NCI-H2227 (cell line): ENCODE measurements around the gene ASB18.

Experiments
- DNase-seq: peaks from one replicate; lab custom pipeline; 2025; ENCODE audit not compliant: unreplicated experiment; lab: John Stamatoyannopoulos, UW

The ASB18 gene

GRCh38 chr2:236244256-236244655, 19.9 kb downstream of the ASB18 start:
- no peak for DNase-seq

GRCh38 chr2:236242057-236242495, 22.1 kb downstream of the ASB18 start:
- DNase-seq, result no peak

DNA sequence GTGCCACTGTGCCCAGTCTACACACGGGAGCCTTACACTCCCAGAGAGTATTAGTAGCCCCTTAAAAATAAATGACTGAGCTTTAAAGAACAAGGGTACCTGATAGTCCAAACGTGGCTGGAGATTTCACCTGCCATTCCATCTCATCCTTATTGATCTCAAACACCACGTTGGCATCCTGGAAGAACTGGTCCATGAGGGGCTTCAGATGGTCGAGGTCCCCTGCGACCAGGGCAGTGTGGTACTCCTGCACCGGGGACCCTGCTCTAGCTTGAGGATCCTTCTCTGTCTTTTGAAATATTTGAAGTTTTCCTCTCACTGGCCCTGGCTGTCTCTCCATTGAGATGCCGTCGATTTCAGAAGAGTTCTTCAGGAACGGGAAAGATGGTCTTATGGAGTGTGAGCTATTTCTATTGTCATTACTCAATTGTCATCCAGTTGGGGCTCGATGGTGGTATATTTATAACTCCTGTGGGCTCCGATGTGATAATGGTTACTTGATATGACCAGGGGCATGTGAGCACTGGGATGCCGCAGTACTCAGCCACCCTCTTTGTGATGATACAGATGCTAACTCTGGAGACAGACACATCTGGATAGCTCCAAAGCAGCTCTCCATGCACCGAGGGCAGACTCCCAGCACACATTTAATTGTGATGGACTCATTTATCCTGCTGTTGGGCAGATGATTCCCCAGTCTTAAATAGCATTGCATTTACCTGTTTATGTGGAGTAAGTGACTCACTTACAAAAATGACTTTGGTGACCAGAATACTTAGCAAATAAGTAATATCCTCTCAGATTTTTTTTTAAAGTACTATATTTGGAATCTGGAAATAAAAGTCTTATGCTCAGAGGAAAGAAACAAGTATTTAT, 22.8 kb downstream of the ASB18 start:
- no peak for DNase-seq

DNA sequence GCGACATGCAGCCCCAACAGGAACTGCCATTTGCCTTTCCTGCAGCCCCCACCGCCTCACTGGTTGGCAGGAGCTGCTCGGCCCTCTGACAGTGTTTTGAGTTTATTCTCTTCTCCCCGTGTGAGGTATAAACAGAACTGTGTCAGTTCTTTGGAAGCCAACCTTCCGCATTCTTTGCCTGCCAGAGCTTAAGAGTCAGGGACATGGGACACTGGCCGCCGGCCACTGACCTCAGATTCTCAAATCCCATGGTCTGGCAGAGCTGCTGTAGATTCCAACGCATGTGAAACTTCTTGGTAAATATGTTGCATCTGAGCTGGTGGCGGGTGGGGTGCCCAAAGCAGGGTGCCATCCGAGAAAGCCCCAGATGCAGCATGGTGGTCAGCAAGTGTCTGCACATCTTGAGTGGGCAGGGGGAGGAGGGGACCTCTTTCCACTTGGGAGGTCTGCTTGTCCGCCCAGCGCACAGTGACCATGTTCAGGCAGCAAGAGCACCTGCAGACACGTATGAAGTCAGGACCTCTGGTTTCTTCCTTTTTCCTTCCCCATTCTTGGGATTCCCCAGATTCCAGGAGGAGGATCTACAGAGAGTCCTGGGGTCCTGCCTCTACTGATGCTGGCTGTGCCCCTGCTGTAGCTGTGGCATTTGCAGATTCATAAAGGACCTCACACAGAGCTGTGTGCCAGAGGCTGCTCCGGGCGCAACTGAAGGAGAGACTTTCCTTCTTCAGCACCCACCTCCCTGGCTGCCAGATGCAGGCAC, 23.8 kb downstream of the ASB18 start:
- DNase-seq, result no peak

- no peak for DNase-seq
These were observed 24.7 kb downstream of the ASB18 start for GRCh38 chr2:236239276-236240065.

DNA sequence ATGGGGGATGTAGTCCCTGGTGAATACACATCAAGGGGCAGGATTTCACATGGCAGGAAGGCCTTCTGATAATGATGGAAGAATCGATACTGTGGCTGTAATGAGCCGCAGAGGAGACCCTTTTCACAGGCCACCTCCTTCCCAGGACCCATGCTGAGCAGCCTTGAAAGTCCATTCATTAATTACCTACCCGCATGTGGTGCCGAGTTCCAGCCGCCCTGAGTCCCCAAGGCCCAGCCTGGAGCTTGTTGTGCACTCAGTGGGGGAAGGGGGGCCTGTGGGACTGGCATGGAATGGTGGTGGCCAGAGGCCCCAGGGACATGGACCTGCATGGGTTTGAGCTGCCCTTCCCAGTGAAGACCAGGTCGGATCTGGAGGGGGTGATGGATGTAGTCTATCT, 25.5 kb downstream of the ASB18 start:
- DNase-seq, result no peak

- no peak for DNase-seq
These were observed 26.6 kb downstream of the ASB18 start for GRCh38 chr2:236237468-236238190.

- DNase-seq, result no peak
These were observed 27.4 kb downstream of the ASB18 start for GRCh38 chr2:236236559-236237452.

GRCh38 chr2:236229186-236229585, 35.0 kb downstream of the ASB18 start:
- DNase-seq, result no peak

DNA sequence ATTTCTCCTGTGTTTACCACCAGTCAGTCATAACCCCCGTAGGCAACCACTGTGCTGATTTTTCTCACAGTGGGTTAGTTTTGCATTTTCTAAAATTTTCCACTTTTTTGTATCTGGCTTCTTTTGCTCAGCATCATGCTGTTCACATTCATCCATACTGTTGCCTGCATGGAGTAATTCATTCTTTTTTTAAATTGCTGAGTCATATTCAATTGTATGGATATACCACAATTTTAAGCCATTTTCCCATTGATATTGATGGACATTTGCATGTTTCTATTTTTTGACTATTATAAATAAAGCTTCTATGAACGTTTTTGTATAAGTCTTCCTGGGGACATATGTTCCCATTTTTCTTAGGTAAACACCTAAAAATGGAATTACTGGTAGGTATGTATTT, 40.5 kb downstream of the ASB18 start:
- DNase-seq, result no peak

GRCh38 chr2:236221798-236222197, 42.4 kb downstream of the ASB18 start:
- no peak for DNase-seq

DNA sequence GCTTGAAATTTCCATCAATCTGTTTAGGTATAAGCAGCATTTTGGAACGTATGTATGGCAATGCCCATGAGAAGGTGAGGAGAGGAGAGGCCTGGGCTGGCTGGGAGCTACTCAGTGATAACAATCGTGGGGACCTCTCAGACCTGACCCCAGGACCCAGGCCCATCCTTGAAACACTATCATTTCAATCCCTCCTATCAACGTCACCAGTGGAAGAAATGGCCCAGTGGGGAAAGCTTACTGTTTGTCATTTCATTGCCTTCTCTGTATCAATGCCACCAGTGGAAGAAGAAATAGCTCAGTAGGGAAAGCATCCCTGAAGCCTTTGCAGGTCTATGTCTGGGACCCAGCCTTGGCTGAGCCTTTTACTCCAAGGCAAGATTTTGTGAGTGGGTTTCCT, 44.8 kb downstream of the ASB18 start:
- DNase-seq, result no peak

DNA sequence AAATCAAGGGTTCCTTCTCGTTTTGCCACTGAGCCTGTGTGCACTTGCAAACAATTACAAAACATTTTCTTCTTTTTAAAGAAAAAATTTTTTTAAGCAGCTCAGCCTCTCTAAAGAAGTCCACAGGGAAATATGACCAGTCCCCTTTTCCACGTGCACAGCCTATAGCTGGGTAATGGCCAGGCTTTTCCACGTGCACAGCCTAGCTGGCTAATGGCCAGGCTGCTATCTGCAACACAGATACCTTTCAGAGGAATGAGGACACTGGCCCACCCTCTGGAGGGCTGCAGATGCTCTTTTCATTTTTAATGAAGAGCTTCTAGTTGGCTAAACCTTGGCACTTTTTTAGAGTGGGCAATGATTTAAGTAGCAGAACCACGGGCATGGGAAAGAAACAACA, 46.3 kb downstream of the ASB18 start:
- no peak for DNase-seq

- no peak for DNase-seq
These were observed 47.5 kb downstream of the ASB18 start for GRCh38 chr2:236216711-236217110.

GRCh38 chr2:236215761-236216333, 48.4 kb downstream of the ASB18 start:
- no peak for DNase-seq

- DNase-seq, result no peak
These were observed 49.0 kb downstream of the ASB18 start for GRCh38 chr2:236215196-236215595.

DNA sequence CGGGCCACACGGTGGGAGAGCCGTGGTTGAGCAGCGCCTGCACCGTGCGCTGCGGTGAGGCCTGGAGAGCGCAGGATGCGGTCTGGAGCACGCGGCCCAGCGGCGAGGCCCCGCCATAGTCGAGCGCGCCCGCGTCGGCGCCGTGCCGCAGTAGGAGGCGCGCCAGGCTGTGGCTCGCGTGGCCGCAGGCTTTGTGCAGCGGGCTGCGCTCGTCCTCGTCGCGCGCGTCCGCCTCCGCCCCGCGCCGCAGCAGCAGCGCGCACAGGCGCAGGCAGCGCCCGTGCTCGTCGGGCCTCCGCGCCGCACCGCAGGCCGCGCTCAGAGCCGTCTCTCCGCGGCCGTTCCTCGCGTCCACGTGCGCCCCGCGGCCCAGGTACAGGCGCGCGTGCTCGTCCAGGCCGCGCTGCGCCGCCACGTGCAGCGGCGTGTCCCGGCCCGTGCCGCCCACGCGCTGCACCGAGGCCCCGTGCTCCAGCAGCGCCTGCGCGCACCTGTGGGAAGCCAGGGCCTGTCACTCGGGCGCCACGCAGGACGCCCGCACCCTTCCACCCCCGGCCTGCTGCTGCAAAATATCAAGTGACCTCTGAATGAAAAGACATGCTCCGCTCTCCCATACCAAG, 49.7 kb downstream of the ASB18 start:
- no peak for DNase-seq

DNA sequence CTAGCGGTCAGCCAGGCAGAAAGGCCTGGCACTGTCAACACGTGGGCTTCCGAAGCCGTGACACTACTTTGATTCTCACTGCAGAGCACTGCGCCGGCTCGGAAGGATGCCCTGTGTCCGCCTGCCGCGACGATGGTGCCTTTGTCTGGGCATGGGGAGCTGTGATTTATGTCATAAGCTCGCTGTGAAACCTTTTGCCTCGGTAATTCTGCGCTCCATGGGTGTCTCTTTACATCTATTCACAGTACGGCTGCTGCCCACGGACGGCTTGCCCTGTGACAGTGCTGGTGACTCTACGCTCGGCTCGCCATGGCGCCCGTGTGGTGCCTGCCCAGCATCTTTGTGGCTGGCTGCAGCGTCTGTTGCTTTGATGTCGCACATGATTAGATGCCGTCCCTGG, 52.9 kb downstream of the ASB18 start:
- DNase-seq, result no peak

DNA sequence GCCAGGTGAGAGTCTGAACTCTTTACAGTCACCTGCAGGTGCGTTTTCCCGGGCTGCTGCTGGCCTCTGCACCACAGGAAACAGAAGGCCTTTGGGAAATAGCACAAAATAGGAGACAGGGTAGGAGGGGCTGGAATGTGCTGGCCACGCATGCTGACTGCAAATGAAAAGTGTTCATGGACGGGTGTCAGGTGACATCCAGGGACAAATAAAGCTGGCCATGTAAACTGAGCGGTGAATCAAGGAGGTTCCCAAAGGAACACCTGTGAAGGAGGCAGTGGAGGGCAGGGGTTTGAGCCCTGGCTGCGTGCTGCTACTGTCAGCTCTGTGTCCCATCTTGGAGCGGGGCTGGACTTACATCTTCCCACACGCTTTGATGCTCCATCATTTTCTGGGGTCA, 53.7 kb downstream of the ASB18 start:
- no peak for DNase-seq
